Superior temporal gyrus (tissue), 1 donor: ENCODE results near the gene SPATC1L.
A peak's percentile ranks its signal among the peaks of the same experiment; 100 is the strongest.
"Not testable (repeated sequence)": the region's sequence is repeated elsewhere in the genome, so short reads cannot be mapped to it uniquely, and the experiment has no call there.

Experiments
- DNase-seq: peaks from one replicate; pipeline ENCODE4 v3.0.0-alpha.2; 2016; ENCODE audit errors: extremely low spot score

The SPATC1L gene

DNA sequence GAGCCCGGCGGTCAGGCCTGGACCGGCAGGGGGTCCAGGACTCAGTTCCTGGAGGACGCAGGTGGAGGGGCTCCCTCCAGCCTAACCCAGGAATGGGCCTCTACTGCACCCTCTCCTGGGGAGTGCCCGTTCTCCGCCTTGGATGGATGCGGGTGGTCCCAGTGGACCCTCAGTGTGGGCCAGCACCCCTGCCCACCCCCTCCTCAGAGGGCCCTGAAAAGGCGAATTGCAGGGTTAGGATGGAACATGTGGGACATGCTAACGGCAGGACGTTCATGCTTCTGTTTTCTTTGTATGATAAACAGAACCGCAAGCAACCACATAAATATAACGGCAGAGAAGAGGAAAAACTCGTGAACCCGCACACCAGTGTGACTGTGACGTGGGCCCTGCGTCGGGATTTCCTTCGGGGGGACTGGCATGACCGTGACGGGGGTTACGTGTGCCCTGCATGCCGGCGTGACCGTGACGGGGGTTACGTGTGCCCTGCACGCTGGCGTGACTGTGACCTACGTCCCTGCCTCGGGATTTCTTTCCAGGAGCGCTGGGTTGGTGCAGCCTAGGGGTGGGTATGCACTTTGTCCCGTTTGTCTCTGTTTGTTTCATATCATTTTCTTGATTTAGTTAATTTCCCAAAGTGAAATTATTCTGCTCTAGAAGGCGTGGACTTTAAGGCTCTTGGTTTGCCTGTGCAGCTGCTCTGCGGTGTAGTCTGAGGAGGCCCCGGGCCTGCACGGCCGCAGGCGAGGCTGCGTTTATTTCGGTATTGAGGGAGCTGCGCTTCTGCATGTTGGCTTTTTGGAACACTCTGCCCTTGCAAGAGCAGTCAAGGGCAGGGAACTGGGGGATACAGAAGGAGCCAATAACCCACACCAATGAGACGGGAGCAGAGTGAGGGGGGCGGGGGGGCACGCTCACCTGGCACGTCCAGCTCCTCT, 32.0 kb downstream of the SPATC1L start:
- no peak for DNase-seq

GRCh38 chr21:46151261-46151988, 32.8 kb downstream of the SPATC1L start:
- DNase-seq: no peak

- DNase-seq: peak; percentile 35
Observed at GRCh38 chr21:46150491-46151121, 33.7 kb downstream of the SPATC1L start.

- DNase-seq: no peak
Observed at GRCh38 chr21:46150073-46150472, 34.2 kb downstream of the SPATC1L start.

- DNase-seq: no peak
Observed at GRCh38 chr21:46149205-46149901, 34.9 kb downstream of the SPATC1L start.

- DNase-seq: no peak
Observed at GRCh38 chr21:46148106-46148505, 36.2 kb downstream of the SPATC1L start.

- DNase-seq: peak; percentile 29
Observed at GRCh38 chr21:46147429-46147828, 36.8 kb downstream of the SPATC1L start.

DNA sequence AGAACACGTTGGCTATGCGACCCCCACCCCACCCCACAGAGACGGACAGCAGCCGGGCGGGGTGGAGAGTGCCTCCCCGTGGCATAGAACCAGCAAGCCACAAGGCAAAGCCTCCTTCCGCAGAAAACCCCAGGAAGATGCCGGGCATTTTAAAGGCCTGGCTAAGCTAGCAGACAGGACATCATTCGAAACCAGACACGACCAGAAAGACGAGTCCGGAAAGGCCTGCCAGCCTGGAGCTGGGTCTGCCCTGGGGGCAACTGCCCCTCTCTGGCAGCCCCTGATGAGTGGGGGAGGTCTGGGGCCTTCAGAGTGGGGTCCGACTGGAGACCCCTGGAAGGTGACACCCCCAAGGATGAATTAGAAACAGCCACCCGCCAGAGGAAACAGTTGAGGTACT, 37.4 kb downstream of the SPATC1L start:
- no peak for DNase-seq

GRCh38 chr21:46145840-46146691, 38.2 kb downstream of the SPATC1L start:
- no peak for DNase-seq

- DNase-seq: no peak
Observed at GRCh38 chr21:46145159-46145839, 39.0 kb downstream of the SPATC1L start.

GRCh38 chr21:46144464-46145070, 39.7 kb downstream of the SPATC1L start:
- DNase-seq: peak; percentile 31

DNA sequence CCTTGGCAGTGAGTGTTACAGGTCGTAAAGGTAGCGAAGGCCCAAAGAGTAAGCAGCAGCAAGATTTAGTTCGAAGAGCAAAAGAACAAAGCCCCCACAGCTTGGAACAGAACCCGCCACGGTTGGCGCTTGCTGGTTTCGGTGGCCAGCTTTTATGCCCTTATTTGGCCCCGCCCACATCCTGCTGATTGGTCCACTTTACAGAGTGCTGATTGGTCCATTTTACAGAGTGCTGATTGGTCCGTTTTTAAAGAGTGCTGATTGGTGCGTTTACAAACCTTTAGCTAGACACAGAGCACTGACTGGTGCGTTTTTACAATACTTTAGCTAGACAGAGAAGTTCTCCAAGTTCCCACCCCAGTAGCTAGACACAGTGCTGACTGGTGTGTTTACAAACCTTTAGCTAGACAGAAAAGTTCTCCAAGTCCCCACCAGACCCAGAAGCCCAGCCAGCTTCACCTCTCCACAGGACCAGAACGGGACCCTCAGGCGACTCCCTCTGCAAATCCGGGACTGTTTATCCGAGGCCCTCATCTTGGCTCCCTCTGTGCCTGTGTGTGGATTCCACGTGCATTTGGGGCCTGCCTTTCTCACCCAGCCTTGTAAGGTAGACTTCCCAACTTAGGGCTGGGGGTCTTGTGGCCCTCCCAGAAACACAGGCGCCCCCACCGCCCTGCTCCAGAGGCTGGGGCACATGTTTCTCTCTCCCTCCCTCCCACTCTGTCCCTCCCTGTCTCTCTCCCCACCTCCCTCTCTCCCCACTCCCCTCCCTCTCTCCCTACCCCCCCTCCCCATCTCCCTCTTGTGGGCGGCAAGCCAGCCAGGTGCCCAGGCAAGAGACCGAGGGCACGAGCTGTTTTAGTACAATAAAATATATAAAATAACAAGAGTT, 41.4 kb downstream of the SPATC1L start:
- no peak for DNase-seq

DNA sequence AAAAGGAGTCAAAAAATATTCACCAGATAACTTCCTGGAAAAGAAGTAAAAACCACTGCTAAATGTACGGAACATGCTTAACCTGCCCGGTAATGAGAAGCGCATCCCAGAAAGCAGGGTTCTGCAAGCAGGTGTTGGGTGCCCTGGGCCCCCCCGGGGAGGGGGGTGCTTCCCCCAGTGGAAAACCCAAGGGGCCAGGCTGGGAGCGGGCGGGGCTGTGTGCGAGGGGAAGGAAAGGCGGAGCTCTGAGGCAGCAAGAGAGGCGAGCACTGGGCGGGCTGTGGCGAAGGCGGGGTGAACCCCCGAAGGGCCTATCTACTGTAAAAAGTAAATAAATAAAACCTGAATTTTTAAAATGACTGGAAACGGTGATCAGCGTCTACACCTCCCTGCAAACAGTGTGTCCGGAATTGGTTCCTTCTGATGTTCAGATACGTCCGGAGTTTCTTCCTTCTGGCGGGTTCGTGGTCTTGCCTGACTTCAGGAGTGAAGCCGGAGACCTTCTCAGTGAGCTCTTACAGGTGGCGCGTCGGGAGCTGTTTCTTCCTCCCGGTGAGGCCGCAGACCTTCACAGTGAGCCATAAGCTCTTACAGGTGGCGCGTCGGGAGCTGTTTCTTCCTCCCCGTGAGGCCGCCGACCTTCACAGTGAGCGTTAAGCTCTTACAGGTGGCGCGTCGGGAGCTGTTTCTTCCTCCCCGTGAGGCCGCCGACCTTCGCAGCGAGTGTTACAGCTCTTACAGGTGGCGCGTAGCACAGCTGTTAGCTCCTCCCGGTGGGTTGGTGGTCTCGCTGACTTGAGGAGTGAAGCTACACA, 42.3 kb downstream of the SPATC1L start:
- no peak for DNase-seq

DNA sequence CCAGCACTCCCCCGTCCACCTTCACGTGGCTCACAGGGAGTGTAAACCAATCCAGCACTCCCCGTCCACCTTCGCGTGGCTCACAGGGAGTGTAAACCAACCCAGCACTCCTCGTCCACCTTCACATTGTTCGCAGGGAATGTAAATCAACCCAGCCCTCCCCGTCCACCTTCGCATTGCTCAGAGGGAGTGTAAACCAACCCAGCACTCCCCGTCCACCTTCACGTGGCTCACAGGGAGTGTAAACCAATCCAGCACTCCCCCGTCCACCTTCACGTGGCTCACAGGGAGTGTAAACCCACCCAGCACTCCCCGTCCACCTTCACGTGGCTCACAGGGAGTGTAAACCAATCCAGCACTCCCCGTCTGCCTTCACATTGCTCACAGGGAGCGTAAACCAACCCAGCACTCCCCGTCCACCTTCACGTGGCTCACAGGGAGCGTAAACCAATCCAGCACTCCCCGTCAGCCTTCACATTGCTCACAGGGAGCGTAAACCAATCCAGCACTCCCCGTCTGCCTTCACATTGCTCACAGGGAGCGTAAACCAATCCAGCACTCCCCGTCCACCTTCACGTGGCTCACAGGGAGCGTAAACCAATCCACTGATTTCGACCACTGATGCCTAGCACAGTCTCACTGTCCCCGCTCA, 43.8 kb downstream of the SPATC1L start:
- not testable (repeated sequence) for DNase-seq

GRCh38 chr21:46139686-46140085, 44.6 kb downstream of the SPATC1L start:
- no peak for DNase-seq

DNA sequence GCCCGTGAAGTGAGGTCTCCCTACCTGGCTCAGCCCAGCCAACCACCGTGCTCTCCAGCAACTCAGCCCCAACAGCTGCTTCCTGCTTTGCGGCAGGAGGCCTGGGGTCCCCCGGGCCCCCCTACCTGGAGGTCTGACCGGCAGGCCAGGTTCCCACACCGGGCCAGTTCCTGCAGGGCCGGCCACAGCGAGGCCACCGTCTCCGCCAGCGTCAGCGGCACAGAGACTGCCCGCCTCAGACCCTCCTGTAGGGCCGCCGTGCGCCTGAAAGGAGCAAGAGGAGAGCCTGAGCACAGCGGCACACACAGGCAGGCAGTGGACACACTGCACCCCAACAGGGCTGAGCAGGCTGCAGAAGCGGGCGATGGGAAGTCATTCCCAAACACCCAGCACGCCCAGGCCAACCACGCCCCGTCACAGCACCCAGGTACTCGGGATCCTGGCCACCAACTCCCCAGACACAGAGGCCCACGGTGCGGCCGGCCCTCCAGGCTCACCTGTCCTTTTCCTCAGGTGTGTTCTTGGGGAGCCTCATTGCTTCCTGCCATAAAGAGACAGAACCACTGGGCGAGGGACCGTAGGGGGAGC, 45.8 kb downstream of the SPATC1L start:
- DNase-seq: no peak

GRCh38 chr21:46137908-46138307, 46.4 kb downstream of the SPATC1L start:
- no peak for DNase-seq
